NCI-H526 treated with DMSO at 0.1 percent for 48 hours (cell line): ENCODE results near the gene TUBGCP4.

Source experiments
- DNase-seq: peaks from one replicate; lab custom pipeline; 2025; lab: John Stamatoyannopoulos, UW

TUBGCP4 gene

GRCh38 chr15:43403616-43404015 is 32.7 kb downstream of the TUBGCP4 start:
- no peak for DNase-seq

GRCh38 chr15:43404130-43404529 is 33.2 kb downstream of the TUBGCP4 start:
- no peak for DNase-seq

GRCh38 chr15:43406189-43406588 is 35.3 kb downstream of the TUBGCP4 start:
- DNase-seq, result no peak

GRCh38 chr15:43406808-43407207 is 35.9 kb downstream of the TUBGCP4 start:
- no peak for DNase-seq

- DNase-seq, result no peak
These were observed 37.9 kb downstream of the TUBGCP4 start for GRCh38 chr15:43408789-43409188.

GRCh38 chr15:43410572-43411214 is 39.8 kb downstream of the TUBGCP4 start:
- no peak for DNase-seq

- no peak for DNase-seq
These were observed 41.2 kb downstream of the TUBGCP4 start for GRCh38 chr15:43412096-43412495.

GRCh38 chr15:43414196-43414595 is 43.3 kb downstream of the TUBGCP4 start:
- no peak for DNase-seq

GRCh38 chr15:43420435-43420834 is 49.5 kb downstream of the TUBGCP4 start:
- no peak for DNase-seq

GRCh38 chr15:43420876-43421275 is 50.0 kb downstream of the TUBGCP4 start:
- no peak for DNase-seq

- no peak for DNase-seq
These were observed 52.9 kb downstream of the TUBGCP4 start for GRCh38 chr15:43423793-43424192.

- DNase-seq, result no peak
These were observed 58.8 kb downstream of the TUBGCP4 start for GRCh38 chr15:43429687-43430086.

- DNase-seq, result no peak
These were observed 62.3 kb downstream of the TUBGCP4 start for GRCh38 chr15:43433165-43433564.

GRCh38 chr15:43433661-43434303 is 62.9 kb downstream of the TUBGCP4 start:
- no peak for DNase-seq

- no peak for DNase-seq
These were observed 63.5 kb downstream of the TUBGCP4 start for GRCh38 chr15:43434446-43434845.

- DNase-seq, result no peak
These were observed 65.5 kb downstream of the TUBGCP4 start for GRCh38 chr15:43436395-43436794.

- DNase-seq, result no peak
These were observed 68.4 kb downstream of the TUBGCP4 start for GRCh38 chr15:43439268-43439667.

- DNase-seq, result no peak
These were observed 69.9 kb downstream of the TUBGCP4 start for GRCh38 chr15:43440721-43441281.

- DNase-seq, result no peak
These were observed 70.4 kb downstream of the TUBGCP4 start for GRCh38 chr15:43441316-43441715.

GRCh38 chr15:43446344-43446743 is 75.4 kb downstream of the TUBGCP4 start:
- no peak for DNase-seq

- no peak for DNase-seq
These were observed 79.1 kb downstream of the TUBGCP4 start for GRCh38 chr15:43449981-43450380.
